H1 (cell line): ENCODE data around the gene FUT6. TPM values are rescaled to one million over a fixed set of nuclear protein-coding genes. Genes with fewer than 3 reads are reported as not detected.
A peak's percentile ranks its signal among the peaks of the same experiment; 100 is the strongest.

Source experiments
- ASH2L ChIP-seq: fragments of 200-600, 300-600 bp; sonication (generic); IDR thresholded peaks from one replicate; pipeline ENCODE4 v1.7.1; 2017; ENCODE audit warnings: low read length
- BCL11A ChIP-seq, 2 experiments: IDR thresholded peaks; one replicate each; pipeline ENCODE4 v1.6.1; 2011; ENCODE audit warnings: low read depth in 2 of 2, low read length in 2 of 2, mild to moderate bottlenecking in 2 of 2
- CHD7 ChIP-seq: fragments of 300-600 bp; sonication (generic); IDR thresholded peaks from 2 replicates; pipeline ENCODE4 v1.7.1; 2012; ENCODE audit warnings: low read length, moderate library complexity, mild to moderate bottlenecking, inconsistent platforms; ENCODE audit not compliant: insufficient replicate concordance
- CREB1 ChIP-seq: IDR thresholded peaks from 2 replicates; pipeline ENCODE4 v1.6.1; 2012; ENCODE audit warnings: inconsistent platforms
- GABPA ChIP-seq: IDR thresholded peaks from 2 replicates; pipeline ENCODE4 v1.6.1; 2011; ENCODE audit warnings: mild to moderate bottlenecking, low read length, moderate library complexity, borderline replicate concordance; ENCODE audit not compliant: insufficient read depth
- JUND ChIP-seq: IDR thresholded peaks from 2 replicates; pipeline ENCODE4 v1.6.1; 2011; ENCODE audit warnings: mild to moderate bottlenecking, improper control_type of control experiment, low read length
- KDM5A ChIP-seq: fragments of 200-600 bp; IDR thresholded peaks from 2 replicates; pipeline ENCODE4 v1.7.1; 2012; ENCODE audit warnings: mild to moderate bottlenecking, low read length, inconsistent platforms, mixed read lengths
- SIRT6 ChIP-seq: IDR thresholded peaks from one replicate; pipeline ENCODE4 v1.7.1; 2012; ENCODE audit warnings: low read length, inconsistent platforms
- USF2 ChIP-seq: IDR thresholded peaks from 2 replicates; pipeline ENCODE4 v1.6.1; 2011; ENCODE audit warnings: low read length, improper control_type of control experiment
- polyA plus RNA-seq, 7 experiments: library from polyadenylated mRNA; depleted of rRNA in 3 of 7; stranded (reverse) in 5 of 7; unstranded in 2 of 7; fragments of >200 nt in 5 of 7; fragments of 200-250 nt in 2 of 7; gene quantifications; 1 replicate in 5 of 7; 2 replicates in 1 of 7; 4 replicates in 1 of 7; pipeline versions ENCODE4 v1.2.1 to v1.2.3, GENCODE V29; 2011 to 2013; ENCODE audit warnings: missing spikeins in 2 of 7, mixed read lengths in 2 of 7
- total RNA-seq: library from RNA; stranded (reverse); fragmentation: NEBNext Ultra II Directional; extraction: Animal tissue kit (Norgen Biotek cat#: 25700); gene quantifications from 2 replicates; pipeline ENCODE4 v1.2.1, GENCODE V29; 2021

Gene FUT6
- total and polyA plus RNA-seq, 2 of the 8 experiments (the other 6 are each of a cell fraction or from before 2014, with no cell fraction given), result not detected

GRCh38 chr19:5790559-5791520 is 48.7 kb downstream of the FUT6 start, which contains the start of gene DUS3L (continued):
- TF ChIP-seq CREB1 (peak; percentile 98), GABPA (peak; percentile 75; the same call in 1 of the 2 replicates), JUND (no peak), KDM5A (no peak), USF2 (peak; percentile 96), CHD7 (no peak), SIRT6 (no peak), ASH2L (peak; percentile 79), BCL11A (IDR thresholded peaks at IDR 0.05; ENCODE audit: low read depth in 2 of 2, low read length in 2 of 2) (no peak)
